Transverse colon (tissue), 4 donors: ENCODE data around the gene ELOB. TPM values are rescaled to one million over a fixed set of nuclear protein-coding genes. Genes with fewer than 3 reads are reported as not detected.

ENCODE experiments used
- DNase-seq: peaks from one replicate; pipeline ENCODE4 v3.0.0-alpha.2; 2019
- H3K27ac ChIP-seq, 4 donors: fragments of 200-600 bp; sonication (generic); 2 replicates each; pipeline ENCODE4 v1.5.1; 2016 to 2018; ENCODE audit warnings: inconsistent platforms in 4 of 4
- H3K27me3 ChIP-seq: fragments of 200-600 bp; sonication (generic); 2 replicates; pipeline ENCODE4 v1.5.1; 2017; ENCODE audit warnings: inconsistent platforms
- H3K36me3 ChIP-seq, 4 donors: fragments of 200-600 bp; sonication (generic); 2 replicates each; pipeline ENCODE4 v1.5.1; 2017 to 2019; ENCODE audit warnings: inconsistent platforms in 4 of 4
- H3K4me1 ChIP-seq, 4 donors: fragments of 200-600 bp; sonication (generic); 2 replicates each; pipeline ENCODE4 v1.5.1; 2017 to 2020; ENCODE audit warnings: inconsistent platforms in 4 of 4
- H3K4me3 ChIP-seq, 4 donors: fragments of 200-600 bp; sonication (generic); 1 replicate in 1 of 4; 2 replicates in 3 of 4; pipeline versions ENCODE4 v1.5.1 to v1.6.1; 2017 to 2019; ENCODE audit warnings: inconsistent platforms in 4 of 4
- H3K9me3 ChIP-seq, 2 donors: fragments of 200-600 bp; sonication (generic); 2 replicates each; pipeline ENCODE4 v1.5.1; 2017 to 2019; ENCODE audit warnings: inconsistent platforms in 2 of 2
- EP300 ChIP-seq: sonication (generic); formaldehyde crosslinking; IDR thresholded peaks from one replicate; pipeline ENCODE4 v1.6.1; 2017; ENCODE audit warnings: antibody characterized with exemption, low read depth
- POLR2A ChIP-seq: fragments of 450-650 bp; IDR thresholded peaks from one replicate; pipeline ENCODE4 v1.6.1; 2016; ENCODE audit warnings: antibody characterized with exemption, mild to moderate bottlenecking, moderate library complexity
- POLR2AphosphoS5 ChIP-seq, 3 donors: sonication (generic); formaldehyde crosslinking; IDR thresholded peaks; one replicate each; pipeline ENCODE4 v1.6.1; 2016; ENCODE audit warnings: antibody characterized with exemption in 3 of 3
- WGBS, 2 donors: methylation state at CpG; one replicate each; pipeline ENCODE4 v1.1.5; 2018; ENCODE audit warnings: low coverage in 1 of 2; 5-methylcytosine and 5-hydroxymethylcytosine counted together
- in situ Hi-C, 4 donors: fragments of 200-750 bp; cut with MboI; loops; one replicate each; pipeline versions ENCODE4 v1.15.0 to v1.15.1; 2017; ENCODE audit warnings: low sequenced_read_pairs in 3 of 4, low pct_ligation_motif_present in 1 of 4, low pct_unique_long_range_greater_than_20kb in 1 of 4
- intact Hi-C: fragments of 100-400 bp; cut with DNase I; formaldehyde crosslinking; loops from one replicate; pipeline ENCODE4 v1.15.1; 2023; ENCODE audit warnings: low total_unique reads
- total RNA-seq, 4 donors: library from RNA; depleted of rRNA; stranded (reverse); fragments of >200 nt; gene quantifications; one replicate each; pipeline ENCODE4 v1.1.0, GENCODE V29; 2016
- TF ChIP-seq, protein P1 (sequence below), 5 experiments: fragments of 200-600 bp in 3 of 5; fragments of 450-650 bp in 2 of 5; sonication (generic) in 3 of 5; IDR thresholded peaks; 1 replicate in 2 of 5; 2 replicates in 3 of 5; pipeline ENCODE4 v1.5.1; 2016 to 2017; ENCODE audit warnings: antibody characterized with exemption in 5 of 5, inconsistent platforms in 3 of 5, mild to moderate bottlenecking in 2 of 5, moderate library complexity in 1 of 5

ELOB gene
- total RNA-seq, 4 donors from 2014 or later = 133 to 433 (median 288) TPM

DNA sequence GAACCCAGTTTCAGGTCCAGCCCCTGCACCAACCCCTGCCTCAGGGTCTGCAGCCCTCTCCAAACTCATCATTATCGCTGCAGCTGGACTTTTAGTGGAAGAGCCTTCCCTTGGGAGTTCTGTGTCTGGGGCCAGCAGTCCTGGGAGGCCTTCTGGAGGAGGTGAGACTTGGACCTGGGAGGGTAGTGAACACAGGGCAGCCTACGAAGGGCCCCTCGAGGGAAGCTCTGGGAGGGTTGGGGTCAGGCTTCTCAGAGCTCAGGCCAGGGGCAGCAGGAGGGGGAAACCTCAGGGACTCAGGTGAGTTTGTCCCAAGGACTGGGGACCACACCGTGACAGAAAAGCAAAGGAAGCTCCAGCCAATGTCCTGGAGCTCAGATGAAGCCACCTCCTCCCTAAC, 35.9 kb downstream of the ELOB start:
- H3K9me3 ChIP-seq = no peaks in the 10 kb centered on the region
- H3K4me1 ChIP-seq = no peaks in the 10 kb centered on the region
- peaks cover 15% of the 10 kb centered on the region for H3K27me3 ChIP-seq
- 93% methylated on average over 4 of the region's 4 CpGs; no CpG with 5 or more reads in 1 of the 2 donors for WGBS, 2 donors
- DNase-seq = no peak
- no peaks in the 10 kb centered on the region for H3K36me3 ChIP-seq
- H3K4me3 ChIP-seq = no peak overlapping the region
- intact Hi-C loops (no loop called here), in situ Hi-C loops (no loop called here)
- no peak overlapping the region for H3K27ac ChIP-seq
- TF ChIP-seq POLR2AphosphoS5 (IDR thresholded peaks at IDR 0.05) (no peak), POLR2A (no peak), EP300 (no peak)
- TF ChIP-seq, protein P1, sequence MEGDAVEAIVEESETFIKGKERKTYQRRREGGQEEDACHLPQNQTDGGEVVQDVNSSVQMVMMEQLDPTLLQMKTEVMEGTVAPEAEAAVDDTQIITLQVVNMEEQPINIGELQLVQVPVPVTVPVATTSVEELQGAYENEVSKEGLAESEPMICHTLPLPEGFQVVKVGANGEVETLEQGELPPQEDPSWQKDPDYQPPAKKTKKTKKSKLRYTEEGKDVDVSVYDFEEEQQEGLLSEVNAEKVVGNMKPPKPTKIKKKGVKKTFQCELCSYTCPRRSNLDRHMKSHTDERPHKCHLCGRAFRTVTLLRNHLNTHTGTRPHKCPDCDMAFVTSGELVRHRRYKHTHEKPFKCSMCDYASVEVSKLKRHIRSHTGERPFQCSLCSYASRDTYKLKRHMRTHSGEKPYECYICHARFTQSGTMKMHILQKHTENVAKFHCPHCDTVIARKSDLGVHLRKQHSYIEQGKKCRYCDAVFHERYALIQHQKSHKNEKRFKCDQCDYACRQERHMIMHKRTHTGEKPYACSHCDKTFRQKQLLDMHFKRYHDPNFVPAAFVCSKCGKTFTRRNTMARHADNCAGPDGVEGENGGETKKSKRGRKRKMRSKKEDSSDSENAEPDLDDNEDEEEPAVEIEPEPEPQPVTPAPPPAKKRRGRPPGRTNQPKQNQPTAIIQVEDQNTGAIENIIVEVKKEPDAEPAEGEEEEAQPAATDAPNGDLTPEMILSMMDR (IDR thresholded peaks at IDR 0.05) = no peak

DNA sequence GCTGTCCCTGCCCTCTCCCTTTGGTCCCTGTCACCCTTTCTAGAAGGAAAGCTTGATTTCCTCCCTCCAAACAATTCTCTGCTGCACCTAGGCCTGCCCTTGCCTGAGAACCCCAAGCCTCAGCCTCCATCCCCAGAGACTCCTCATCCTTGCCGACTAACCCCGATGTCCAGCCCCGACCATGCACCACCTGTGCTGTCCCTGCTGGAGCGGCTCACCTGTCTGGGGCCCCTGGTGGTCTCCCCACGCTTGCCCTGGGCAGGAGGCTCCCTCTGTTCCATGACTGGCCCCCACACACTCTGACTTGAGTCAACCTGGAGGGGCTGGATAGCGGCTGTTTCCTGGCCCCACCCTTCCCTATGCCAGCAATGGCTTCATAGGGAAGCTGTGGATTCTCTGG, 36.6 kb downstream of the ELOB start:
- 80 to 83% methylated on average over 1 to 6 of the region's 6 CpGs for WGBS, 2 donors
- no peaks in the 10 kb centered on the region for H3K9me3 ChIP-seq
- H3K4me1 ChIP-seq = no peaks in the 10 kb centered on the region
- H3K4me3 ChIP-seq = no peak overlapping the region
- TF ChIP-seq POLR2A = no peak
- TF ChIP-seq, protein P1 (IDR thresholded peaks at IDR 0.05) = no peak
- TF ChIP-seq POLR2AphosphoS5 (IDR thresholded peaks at IDR 0.05) = no peak
- no peak for TF ChIP-seq EP300
- intact Hi-C loops = no loop called here
- no peaks in the 10 kb centered on the region for H3K36me3 ChIP-seq
- H3K27me3 ChIP-seq = peaks cover 16% of the 10 kb centered on the region
- in situ Hi-C loops = no loop called here
- no peak for DNase-seq
- no peak overlapping the region for H3K27ac ChIP-seq

DNA sequence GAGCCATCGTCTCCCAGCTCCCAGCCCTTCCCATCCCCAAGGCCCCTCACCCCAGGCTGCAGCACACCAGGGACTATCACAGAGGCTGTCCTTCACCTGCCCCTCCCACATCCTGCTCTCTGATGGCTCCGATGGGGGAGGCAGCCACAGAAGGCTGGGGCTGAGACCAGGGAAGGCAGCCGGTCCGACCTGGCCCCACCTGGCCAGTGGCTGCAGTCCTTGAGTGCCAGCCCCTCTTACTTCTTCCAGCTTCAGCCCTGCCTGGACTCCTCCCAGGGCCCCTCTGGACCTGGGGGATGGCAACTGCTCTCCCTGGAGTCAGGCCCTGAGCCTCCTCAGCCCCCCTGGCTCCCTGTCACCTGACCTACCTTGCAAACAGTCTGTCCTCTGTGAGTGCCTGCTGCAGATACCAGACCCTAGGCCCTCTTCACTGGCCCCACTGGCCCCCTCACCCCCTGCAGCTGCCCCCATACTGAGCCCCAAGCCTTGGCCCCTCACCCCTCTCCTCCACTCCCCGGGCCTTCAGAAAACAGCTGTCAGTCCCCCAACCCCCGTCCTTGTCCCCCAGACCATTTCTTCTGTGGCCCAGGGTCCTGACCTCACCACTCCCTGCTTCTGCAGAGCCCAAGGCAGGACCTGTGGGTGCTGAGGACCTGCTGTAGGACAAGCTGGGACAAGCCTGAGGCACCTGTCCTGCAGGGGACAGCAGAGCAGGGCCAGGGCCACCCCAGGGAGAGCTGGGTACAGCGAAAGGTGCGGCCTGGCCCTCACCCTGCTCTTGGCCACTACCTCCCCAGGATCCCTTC, 37.3 kb downstream of the ELOB start:
- Histone ChIP-seq H3K9me3 (no peaks in the 10 kb centered on the region), H3K4me3 (no peak overlapping the region), H3K27me3 (peaks cover 16% of the 10 kb centered on the region), H3K4me1 (no peaks in the 10 kb centered on the region), H3K27ac (no peak overlapping the region), H3K36me3 (no peaks in the 10 kb centered on the region)
- in situ Hi-C loops (no loop called here), intact Hi-C loops (no loop called here)
- no peak for DNase-seq
- TF ChIP-seq POLR2A (no peak), POLR2AphosphoS5 (IDR thresholded peaks at IDR 0.05) (no peak), EP300 (no peak)
- TF ChIP-seq, protein P1 (IDR thresholded peaks at IDR 0.05) = no peak
- 73 to 100% methylated on average over 1 to 8 of the region's 8 CpGs for WGBS, 2 donors

DNA sequence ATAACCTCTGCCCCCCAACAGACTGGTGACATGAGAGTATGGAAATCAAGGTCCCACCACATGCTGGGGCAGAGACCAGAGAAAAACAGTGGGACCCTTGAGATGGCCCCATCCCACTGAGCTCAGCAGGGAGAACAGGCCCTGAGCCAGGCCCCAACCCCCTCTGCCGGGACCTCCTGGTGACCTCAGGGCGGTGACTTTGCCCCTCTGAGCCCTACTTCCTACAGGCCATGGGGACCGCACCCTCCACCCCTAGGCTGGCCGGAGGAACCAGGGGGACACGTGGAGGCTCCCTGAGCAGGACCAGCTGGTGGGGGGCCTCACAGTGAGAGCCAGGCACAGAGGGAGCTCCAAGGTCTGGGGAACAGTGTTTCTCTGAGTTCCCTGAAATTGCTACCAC, 38.5 kb downstream of the ELOB start:
- no peaks in the 10 kb centered on the region for H3K36me3 ChIP-seq
- no peak for TF ChIP-seq POLR2A
- no peak for TF ChIP-seq POLR2AphosphoS5 (IDR thresholded peaks at IDR 0.05)
- TF ChIP-seq, protein P1 (IDR thresholded peaks at IDR 0.05) = no peak
- no peak for TF ChIP-seq EP300
- no peak overlapping the region for H3K27ac ChIP-seq
- no peak overlapping the region for H3K4me3 ChIP-seq
- peaks cover 16% of the 10 kb centered on the region for H3K27me3 ChIP-seq
- in situ Hi-C loops (no loop called here), intact Hi-C loops (no loop called here)
- DNase-seq = no peak
- 60% methylated on average over 1 of the region's 5 CpGs; no CpG with 5 or more reads in 1 of the 2 donors for WGBS, 2 donors
- no peaks in the 10 kb centered on the region for H3K9me3 ChIP-seq
- H3K4me1 ChIP-seq = no peaks in the 10 kb centered on the region
